HEK293T (cell line): ENCODE results near the gene AZU1.

Source experiments
- BHLHE40 ChIP-seq: fragments of 450-650 bp; IDR thresholded peaks from 2 replicates; pipeline ENCODE4 v1.6.1; 2016; ENCODE audit warnings: mild to moderate bottlenecking, moderate library complexity, borderline replicate concordance
- CTBP1 ChIP-seq: fragments of 450-650 bp; IDR thresholded peaks from 2 replicates; pipeline ENCODE4 v1.6.1; 2016; ENCODE audit warnings: borderline replicate concordance
- ELF4 ChIP-seq: fragments of 450-650 bp; IDR thresholded peaks from 2 replicates; pipeline ENCODE4 v1.6.1; 2017; ENCODE audit warnings: antibody characterized with exemption
- FOXK2 ChIP-seq: fragments of 450-650 bp; IDR thresholded peaks from 2 replicates; pipeline ENCODE4 v1.6.1; 2016; ENCODE audit warnings: mild to moderate bottlenecking
- FOXM1 ChIP-seq: fragments of 450-650 bp; IDR thresholded peaks from 2 replicates; pipeline ENCODE4 v1.6.1; 2017; ENCODE audit warnings: mild to moderate bottlenecking, borderline replicate concordance
- HDGF ChIP-seq: fragments of 450-650 bp; IDR thresholded peaks from 2 replicates; pipeline ENCODE4 v1.6.1; 2017; ENCODE audit warnings: antibody characterized with exemption, borderline replicate concordance
- L3MBTL2 ChIP-seq: fragments of 450-650 bp; conservative IDR thresholded peaks from 2 replicates; pipeline ENCODE4 v1.6.1; 2016; ENCODE audit warnings: mild to moderate bottlenecking
- LEF1 ChIP-seq: fragments of 450-650 bp; IDR thresholded peaks from 2 replicates; pipeline ENCODE4 v1.6.1; 2017; ENCODE audit warnings: mild to moderate bottlenecking, borderline replicate concordance
- NFRKB ChIP-seq: fragments of 450-650 bp; IDR thresholded peaks from 2 replicates; pipeline ENCODE4 v1.6.1; 2016; ENCODE audit warnings: mild to moderate bottlenecking, moderate library complexity
- SP1 ChIP-seq: fragments of 450-650 bp; IDR thresholded peaks from 2 replicates; pipeline ENCODE4 v1.6.1; 2017
- SUZ12 ChIP-seq: fragments of 450-650 bp; IDR thresholded peaks from 2 replicates; pipeline ENCODE4 v1.6.1; 2016; ENCODE audit warnings: mild to moderate bottlenecking
- TARDBP ChIP-seq: fragments of 450-650 bp; IDR thresholded peaks from 2 replicates; pipeline ENCODE4 v1.6.1; 2016
- ZNF384 ChIP-seq: fragments of 450-650 bp; IDR thresholded peaks from 2 replicates; pipeline ENCODE4 v1.6.1; 2016

GRCh38 chr19:788983-789700 lies 38.5 kb upstream of the AZU1 start:
- TF ChIP-seq L3MBTL2 (no peak; the same call in 1 of the 2 replicates), CTBP1 (no peak), SUZ12 (no peak), FOXM1 (no peak), SP1 (no peak), ELF4 (no peak), TARDBP (no peak), NFRKB (no peak), ZNF384 (no peak), HDGF (no peak), BHLHE40 (no peak), FOXK2 (no peak), LEF1 (no peak)
